ENCODE data around the gene PCDHB5. TPM values are rescaled to one million over a fixed set of nuclear protein-coding genes. Genes with fewer than 3 reads are reported as not detected.
A peak's percentile ranks its signal among the peaks of the same experiment; 100 is the strongest.
"Not testable (repeated sequence)": the region's sequence is repeated elsewhere in the genome, so short reads cannot be mapped to it uniquely, and the experiment has no call there.

Gene PCDHB5
- total RNA-seq = not detected
- polyA plus RNA-seq = under 1 TPM in 1 of 4 donors, not detected in 3; 0.19 TPM

GRCh38 chr5:141135030-141135717, at the start of gene PCDHB5:
PCDHB5 (plus strand) TSS chr5:141135206; CDS start chr5:141135435, 229 bp downstream.
- Mint-ChIP-seq H3K4me3 (peak within 1 kb of the TSS in 2 of 4 donors; percentile 33 to 78), H3K27ac (peak within 1 kb of the TSS in 1 of 3 donors; percentile 26), H3K27me3 (no peaks in the 10 kb centered on the region), H3K9me3 (peaks cover 0 to 47% (median 19%) of the 10 kb centered on the region in 7 donors), H3K4me1 (peaks cover 3 to 7% (median 5%) of the 10 kb centered on the region in 4 donors), H3K36me3 (peaks cover 4% of the 10 kb centered on the region)
- H3K4me3 ChIP-seq (ENCODE audit: low read depth, low read length) = peak within 1 kb of the TSS; percentile 26
- no peak within 1 kb of the TSS for H3K27ac ChIP-seq (ENCODE audit: insufficient read depth, low read length, poor library complexity, severe bottlenecking)
- DNase-seq (peak in 1 of 3 donors; percentile 1), ATAC-seq (ENCODE audit: low read depth in 2 of 2) (no peak)
- H3K9me3 ChIP-seq (ENCODE audit: control insufficient read depth in 2 of 2, low read length in 2 of 2) = peaks cover 15 to 17% of the 10 kb centered on the region in 2 experiments
- H3K27me3 ChIP-seq (ENCODE audit: control insufficient read depth, insufficient read depth, low read length) = peaks cover 2% of the 10 kb centered on the region
- H3K36me3 ChIP-seq (ENCODE audit: control insufficient read depth, insufficient read depth, low read length) = no peaks in the 10 kb centered on the region
- no peaks in the 10 kb centered on the region for H3K4me1 ChIP-seq (ENCODE audit: control insufficient read depth, insufficient read depth, low read length, poor library complexity, severe bottlenecking)

GRCh38 chr5:141094481-141095262, 40.3 kb upstream of the PCDHB5 start, which contains the start of gene PCDHB2:
PCDHB2 (plus strand) TSS chr5:141094615; CDS start chr5:141094791, 176 bp downstream.
- H3K27me3 Mint-ChIP-seq = peaks cover 25% of the 10 kb centered on the region
- H3K36me3 Mint-ChIP-seq = no peaks in the 10 kb centered on the region
- no peaks in the 10 kb centered on the region for H3K27me3 ChIP-seq (ENCODE audit: control insufficient read depth, insufficient read depth, low read length)
- no peak within 1 kb of the TSS for H3K4me3 ChIP-seq (ENCODE audit: low read depth, low read length)
- DNase-seq (no peak), ATAC-seq (ENCODE audit: low read depth in 2 of 2) (no peak)
- peaks cover 8 to 10% of the 10 kb centered on the region in 2 experiments for H3K9me3 ChIP-seq (ENCODE audit: control insufficient read depth in 2 of 2, low read length in 2 of 2)
- peak within 1 kb of the TSS in 1 of 4 donors; percentile 14 for H3K4me3 Mint-ChIP-seq
- H3K36me3 ChIP-seq (ENCODE audit: control insufficient read depth, insufficient read depth, low read length) = no peaks in the 10 kb centered on the region
- no peak within 1 kb of the TSS for H3K27ac ChIP-seq (ENCODE audit: insufficient read depth, low read length, poor library complexity, severe bottlenecking)
- peaks cover 0 to 22% (median 8%) of the 10 kb centered on the region in 7 donors for H3K9me3 Mint-ChIP-seq
- no peak within 1 kb of the TSS for H3K27ac Mint-ChIP-seq
- H3K4me1 Mint-ChIP-seq = no peaks in the 10 kb centered on the region
- no peaks in the 10 kb centered on the region for H3K4me1 ChIP-seq (ENCODE audit: control insufficient read depth, insufficient read depth, low read length, poor library complexity, severe bottlenecking)

GRCh38 chr5:141095263-141095641, 39.8 kb upstream of the PCDHB5 start:
- no peak for DNase-seq
- Histone ChIP-seq H3K27me3 (ENCODE audit: control insufficient read depth, insufficient read depth, low read length) (no peaks in the 10 kb centered on the region), H3K27ac (ENCODE audit: insufficient read depth, low read length, poor library complexity, severe bottlenecking) (no peak overlapping the region), H3K4me1 (ENCODE audit: control insufficient read depth, insufficient read depth, low read length, poor library complexity, severe bottlenecking) (no peaks in the 10 kb centered on the region), H3K36me3 (ENCODE audit: control insufficient read depth, insufficient read depth, low read length) (no peaks in the 10 kb centered on the region), H3K9me3 (ENCODE audit: control insufficient read depth in 2 of 2, low read length in 2 of 2) (peaks cover 8 to 11% of the 10 kb centered on the region in 2 experiments), H3K4me3 (ENCODE audit: low read depth, low read length) (no peak overlapping the region)
- Mint-ChIP-seq H3K27me3 (peaks cover 30% of the 10 kb centered on the region), H3K27ac (no peak overlapping the region), H3K4me3 (no peak overlapping the region), H3K9me3 (peaks cover 0 to 22% (median 10%) of the 10 kb centered on the region in 7 donors), H3K36me3 (no peaks in the 10 kb centered on the region), H3K4me1 (no peaks in the 10 kb centered on the region)
- no peak for ATAC-seq (ENCODE audit: low read depth in 2 of 2)

- peaks cover 30% of the 10 kb centered on the region for H3K27me3 Mint-ChIP-seq
Measured at GRCh38 chr5:141096181-141096580, 38.8 kb upstream of the PCDHB5 start.

GRCh38 chr5:141096586-141096985, 38.4 kb upstream of the PCDHB5 start:
- Mint-ChIP-seq H3K9me3 (peaks cover 4 to 29% (median 13%) of the 10 kb centered on the region in 7 donors), H3K27me3 (peaks cover 30% of the 10 kb centered on the region)
- H3K36me3 Mint-ChIP-seq = not testable (repeated sequence)

More at GRCh38 chr5:141096181-141096580, 38.8 kb upstream of the PCDHB5 start:
- not testable (repeated sequence) for H3K4me3 Mint-ChIP-seq; H3K36me3 Mint-ChIP-seq; H3K4me1 Mint-ChIP-seq; H3K27ac Mint-ChIP-seq; H3K4me3 ChIP-seq (ENCODE audit: low read depth, low read length); ATAC-seq (ENCODE audit: low read depth in 2 of 2); DNase-seq; H3K4me1 ChIP-seq (ENCODE audit: control insufficient read depth, insufficient read depth, low read length, poor library complexity, severe bottlenecking); H3K27me3 ChIP-seq (ENCODE audit: control insufficient read depth, insufficient read depth, low read length); H3K27ac ChIP-seq (ENCODE audit: insufficient read depth, low read length, poor library complexity, severe bottlenecking); H3K36me3 ChIP-seq (ENCODE audit: control insufficient read depth, insufficient read depth, low read length)
- H3K9me3 Mint-ChIP-seq = peaks cover 4 to 25% (median 13%) of the 10 kb centered on the region in 7 donors
- H3K9me3 ChIP-seq (ENCODE audit: control insufficient read depth in 2 of 2, low read length in 2 of 2) = peaks cover 11 to 18% of the 10 kb centered on the region in 2 experiments

GRCh38 chr5:141100243-141100805, 34.7 kb upstream of the PCDHB5 start, which contains the start of gene PCDHB3:
PCDHB3 (plus strand) TSS chr5:141100473; CDS start chr5:141100650, 177 bp downstream.
- DNase-seq (peak in 1 of 3 donors; percentile 26), ATAC-seq (ENCODE audit: low read depth in 2 of 2) (no peak)
- H3K36me3 Mint-ChIP-seq = no peaks in the 10 kb centered on the region
- Histone ChIP-seq H3K36me3 (ENCODE audit: control insufficient read depth, insufficient read depth, low read length) (no peaks in the 10 kb centered on the region), H3K4me3 (ENCODE audit: low read depth, low read length) (no peak within 1 kb of the TSS), H3K9me3 (ENCODE audit: control insufficient read depth in 2 of 2, low read length in 2 of 2) (peaks cover 3 to 11% of the 10 kb centered on the region in 2 experiments), H3K27me3 (ENCODE audit: control insufficient read depth, insufficient read depth, low read length) (no peaks in the 10 kb centered on the region), H3K27ac (ENCODE audit: insufficient read depth, low read length, poor library complexity, severe bottlenecking) (no peak within 1 kb of the TSS), H3K4me1 (ENCODE audit: control insufficient read depth, insufficient read depth, low read length, poor library complexity, severe bottlenecking) (no peaks in the 10 kb centered on the region)
- H3K4me1 Mint-ChIP-seq = no peaks in the 10 kb centered on the region
- no peak within 1 kb of the TSS for H3K4me3 Mint-ChIP-seq
- H3K9me3 Mint-ChIP-seq = peaks cover 0 to 17% (median 12%) of the 10 kb centered on the region in 7 donors
- no peak within 1 kb of the TSS for H3K27ac Mint-ChIP-seq
- peaks cover 10% of the 10 kb centered on the region for H3K27me3 Mint-ChIP-seq

More at GRCh38 chr5:141096586-141096985, 38.4 kb upstream of the PCDHB5 start:
- not testable (repeated sequence) for H3K36me3 ChIP-seq (ENCODE audit: control insufficient read depth, insufficient read depth, low read length); DNase-seq; H3K27ac Mint-ChIP-seq; H3K4me3 ChIP-seq (ENCODE audit: low read depth, low read length); H3K4me3 Mint-ChIP-seq; H3K4me1 ChIP-seq (ENCODE audit: control insufficient read depth, insufficient read depth, low read length, poor library complexity, severe bottlenecking); H3K27me3 ChIP-seq (ENCODE audit: control insufficient read depth, insufficient read depth, low read length); H3K27ac ChIP-seq (ENCODE audit: insufficient read depth, low read length, poor library complexity, severe bottlenecking); ATAC-seq (ENCODE audit: low read depth in 2 of 2); H3K4me1 Mint-ChIP-seq
- H3K9me3 ChIP-seq (ENCODE audit: control insufficient read depth in 2 of 2, low read length in 2 of 2) = peaks cover 11 to 20% of the 10 kb centered on the region in 2 experiments

GRCh38 chr5:141101059-141101458, 33.9 kb upstream of the PCDHB5 start:
- Histone ChIP-seq H3K9me3 (ENCODE audit: control insufficient read depth in 2 of 2, low read length in 2 of 2) (peaks cover 3 to 9% of the 10 kb centered on the region in 2 experiments), H3K36me3 (ENCODE audit: control insufficient read depth, insufficient read depth, low read length) (no peaks in the 10 kb centered on the region), H3K4me1 (ENCODE audit: control insufficient read depth, insufficient read depth, low read length, poor library complexity, severe bottlenecking) (no peaks in the 10 kb centered on the region), H3K27me3 (ENCODE audit: control insufficient read depth, insufficient read depth, low read length) (no peaks in the 10 kb centered on the region), H3K27ac (ENCODE audit: insufficient read depth, low read length, poor library complexity, severe bottlenecking) (no peak overlapping the region), H3K4me3 (ENCODE audit: low read depth, low read length) (no peak overlapping the region)
- DNase-seq (no peak), ATAC-seq (ENCODE audit: low read depth in 2 of 2) (no peak)
- H3K36me3 Mint-ChIP-seq = no peaks in the 10 kb centered on the region
- H3K4me1 Mint-ChIP-seq = no peaks in the 10 kb centered on the region
- H3K27me3 Mint-ChIP-seq = peaks cover 10% of the 10 kb centered on the region
- H3K9me3 Mint-ChIP-seq = peaks cover 0 to 16% (median 12%) of the 10 kb centered on the region in 7 donors
- H3K27ac Mint-ChIP-seq = no peak overlapping the region
- no peak overlapping the region for H3K4me3 Mint-ChIP-seq
